HG03066 (cell line): ENCODE measurements around the gene FILIP1L.
"Not testable (repeated sequence)": the region's sequence is repeated elsewhere in the genome, so short reads cannot be mapped to it uniquely, and the experiment has no call there.

Experiments
- ATAC-seq: cut with Tn5 transposase; IDR thresholded peaks from one replicate; pipeline ENCODE4 v1.9.1; 2021; ENCODE audit warnings: low read depth; ENCODE audit not compliant: unreplicated experiment

The FILIP1L gene

DNA sequence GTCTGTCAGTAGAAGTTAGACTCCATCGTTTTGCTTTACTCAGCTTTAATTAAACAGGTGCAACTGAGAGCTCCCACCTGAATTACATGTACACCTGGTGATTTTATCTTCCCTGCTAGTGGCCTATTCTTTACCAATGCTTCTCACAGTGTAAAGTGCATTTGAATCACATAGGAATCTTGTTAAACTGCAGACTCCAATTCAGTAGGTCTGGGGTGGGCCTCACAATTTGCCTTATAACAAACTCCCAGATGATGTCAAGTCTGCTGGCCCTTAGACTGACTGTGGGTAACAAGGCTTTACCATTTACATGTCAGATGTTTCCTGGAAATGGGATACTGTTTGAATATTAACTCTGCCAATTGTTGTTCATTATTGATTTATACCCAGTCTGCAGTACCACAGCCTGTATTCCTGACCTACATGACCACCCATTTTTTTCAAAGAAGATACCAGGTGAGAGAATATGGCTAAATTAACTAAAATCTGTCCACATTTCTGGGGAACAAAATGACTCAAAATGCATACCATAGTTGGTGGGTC lies 259.5 kb downstream of the FILIP1L start:
- ATAC-seq, result no peak

GRCh38 chr3:99852851-99853250 lies 261.4 kb downstream of the FILIP1L start:
- no peak for ATAC-seq

DNA sequence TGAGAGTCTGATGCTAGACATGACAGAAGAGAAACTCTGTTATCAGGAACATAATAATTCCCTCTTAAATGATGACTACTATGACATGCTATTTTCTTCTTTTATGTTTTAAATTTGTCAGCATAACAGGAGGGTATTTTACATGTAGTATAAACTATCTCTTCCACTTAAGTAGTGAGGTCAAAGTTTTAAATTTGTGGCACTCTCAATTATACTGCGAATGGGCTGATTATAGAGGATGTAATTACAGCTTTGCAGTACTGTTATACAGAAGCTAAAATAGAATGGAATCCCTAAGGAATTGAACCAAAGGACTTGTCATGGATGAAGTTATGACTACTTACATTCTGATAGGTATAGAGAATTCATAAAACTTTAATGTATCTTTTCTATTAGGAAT lies 262.3 kb downstream of the FILIP1L start:
- no peak for ATAC-seq

DNA sequence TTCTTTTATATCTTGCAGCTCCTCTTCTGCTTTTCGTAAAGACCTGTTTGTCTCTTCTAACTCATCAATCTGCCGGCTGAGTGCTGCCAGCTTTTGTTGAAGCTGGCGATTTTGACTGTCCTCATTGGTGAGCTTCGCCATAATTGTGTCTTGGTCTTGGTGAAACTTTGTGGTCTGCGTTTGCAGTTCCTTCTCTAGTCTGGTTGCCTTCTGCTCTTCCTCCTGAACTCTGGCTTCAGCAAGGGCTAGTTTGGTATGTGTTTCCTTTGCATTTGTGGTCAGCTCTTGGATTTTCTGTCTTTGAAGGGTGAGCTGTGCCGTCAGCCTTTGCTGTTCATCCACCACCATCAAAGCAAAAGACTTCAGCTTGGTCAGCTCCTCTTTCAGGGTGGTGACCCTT lies 263.7 kb downstream of the FILIP1L start:
- no peak for ATAC-seq

- ATAC-seq, result no peak
These were observed 265.9 kb downstream of the FILIP1L start for GRCh38 chr3:99848433-99848832.

DNA sequence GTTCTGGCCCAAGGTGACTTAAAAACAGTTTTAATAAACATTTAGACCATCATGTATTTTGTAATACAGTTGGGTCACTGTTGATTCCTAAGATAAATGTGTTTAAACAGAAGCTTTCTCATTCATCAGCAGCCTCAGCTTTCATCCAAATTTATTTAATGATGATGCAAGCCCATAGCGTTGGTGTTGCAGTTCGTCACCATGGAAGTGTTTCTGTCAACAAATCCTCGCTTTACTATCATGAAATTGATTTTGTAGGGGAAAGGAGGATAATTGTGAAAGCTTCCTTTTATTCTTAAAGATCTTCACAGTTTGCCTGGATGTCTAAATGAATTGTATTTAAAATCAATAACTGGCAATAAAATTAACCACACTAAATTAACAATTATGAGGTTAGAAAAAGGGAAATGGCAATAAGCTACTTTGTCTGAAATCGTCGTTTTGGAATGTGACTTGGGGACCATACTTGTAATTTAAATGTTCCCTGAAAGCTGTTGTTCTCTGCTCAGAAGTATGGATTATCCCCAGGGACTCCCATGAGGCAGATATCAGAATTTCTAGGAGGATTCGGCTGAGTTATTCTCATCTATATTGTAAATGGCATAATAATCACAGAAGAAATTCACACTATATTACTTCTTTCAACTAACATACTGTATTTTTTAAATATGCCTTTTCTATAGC lies 267.7 kb downstream of the FILIP1L start:
- ATAC-seq, result no peak

GRCh38 chr3:99845999-99846398 lies 268.3 kb downstream of the FILIP1L start:
- ATAC-seq, result no peak

- ATAC-seq, result no peak
These were observed 269.0 kb downstream of the FILIP1L start for GRCh38 chr3:99845331-99845730.

GRCh38 chr3:99843590-99844258 lies 270.6 kb downstream of the FILIP1L start:
- ATAC-seq, result no peak

- no peak for ATAC-seq
These were observed 271.3 kb downstream of the FILIP1L start for GRCh38 chr3:99842826-99843589.

- not testable (repeated sequence) for ATAC-seq
These were observed 272.4 kb downstream of the FILIP1L start for GRCh38 chr3:99841949-99842348.

- no peak for ATAC-seq
These were observed 274.7 kb downstream of the FILIP1L start for GRCh38 chr3:99839613-99840012.

- no peak for ATAC-seq
These were observed 275.5 kb downstream of the FILIP1L start for GRCh38 chr3:99838755-99839154.

DNA sequence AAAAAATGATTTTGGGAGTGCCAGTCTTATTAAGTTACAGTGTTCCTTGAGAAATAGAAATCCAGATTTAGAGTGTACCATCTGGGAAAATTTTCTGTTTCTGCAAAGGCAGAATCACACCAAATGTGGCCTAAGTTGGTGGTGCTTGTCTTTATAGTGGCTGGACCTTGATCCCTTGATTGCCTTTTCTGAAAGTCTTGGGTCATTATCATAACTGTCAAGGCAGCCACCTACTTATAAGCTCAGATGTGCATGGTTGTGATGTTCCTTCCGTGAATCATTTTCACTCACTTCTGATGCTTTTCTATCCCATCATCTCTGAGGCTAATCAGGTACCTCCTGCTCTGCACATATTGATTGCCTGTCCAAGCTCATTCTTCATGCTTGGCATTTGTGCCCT lies 276.6 kb downstream of the FILIP1L start:
- no peak for ATAC-seq

DNA sequence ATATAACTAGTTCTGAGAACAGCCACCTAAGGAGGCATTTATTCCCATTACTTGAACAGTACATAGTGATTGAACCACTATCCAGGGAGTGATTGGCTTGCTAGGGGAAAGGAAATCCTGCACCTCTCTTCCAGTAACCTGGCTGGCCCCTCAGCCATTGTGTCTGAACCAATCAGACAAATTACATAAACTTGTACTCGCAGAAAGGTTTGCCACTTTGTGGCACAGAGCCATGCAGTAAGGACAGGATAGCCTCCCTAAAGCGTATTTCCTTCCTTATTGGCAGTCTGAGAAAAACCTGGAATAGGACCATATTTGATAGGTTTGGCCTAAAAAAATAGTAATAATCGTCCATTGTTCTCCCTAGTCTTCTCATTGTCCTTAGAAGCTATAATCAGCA lies 277.6 kb downstream of the FILIP1L start:
- no peak for ATAC-seq

- no peak for ATAC-seq
These were observed 279.9 kb downstream of the FILIP1L start for GRCh38 chr3:99834211-99834957.

DNA sequence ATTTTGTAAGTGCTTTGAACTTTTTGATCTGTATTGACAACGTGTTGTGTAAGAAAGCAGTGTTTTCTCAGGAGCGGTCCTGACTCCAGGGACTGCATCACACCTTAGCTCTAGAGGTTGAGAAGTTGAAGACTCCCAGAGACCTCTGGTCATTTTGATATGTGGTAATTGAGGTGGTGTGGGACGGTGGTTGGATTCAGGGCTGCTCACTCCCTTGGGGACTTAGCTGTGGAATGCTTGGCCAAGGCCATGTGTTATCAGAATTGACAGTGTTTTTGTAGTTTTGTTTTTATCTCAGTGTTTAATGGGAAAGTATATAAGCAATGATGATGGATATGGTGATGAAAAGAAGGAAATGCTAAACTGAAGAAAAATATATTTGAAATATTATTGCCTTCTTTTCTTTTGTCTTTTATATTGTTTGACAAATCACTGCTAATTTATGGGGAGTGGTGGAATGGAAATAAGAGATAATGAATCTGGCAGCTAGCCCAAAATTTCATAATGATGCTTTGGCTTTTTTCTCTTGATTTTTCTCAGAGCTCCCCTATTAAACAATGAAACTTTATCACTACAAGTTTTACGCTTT lies 280.6 kb downstream of the FILIP1L start:
- no peak for ATAC-seq

DNA sequence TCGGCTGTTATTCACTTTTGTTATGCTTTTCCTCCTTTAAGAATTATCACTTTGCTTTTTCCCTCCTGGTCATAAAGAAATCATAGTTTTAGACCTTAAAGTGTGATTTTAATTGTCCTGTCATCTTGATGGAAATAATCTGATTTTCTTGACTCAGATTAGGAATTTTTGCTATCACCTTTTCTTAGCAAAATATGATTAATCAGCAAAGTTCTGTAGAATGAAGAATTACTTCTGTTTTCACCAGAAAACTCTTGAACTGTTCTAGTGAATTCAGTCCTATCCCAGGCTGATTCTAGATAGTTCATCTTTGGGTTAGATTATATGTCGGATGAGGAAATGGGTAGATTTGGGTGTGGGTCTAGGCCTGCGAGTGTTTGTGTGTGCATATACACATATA lies 284.5 kb downstream of the FILIP1L start:
- no peak for ATAC-seq

- no peak for ATAC-seq
These were observed 289.2 kb downstream of the FILIP1L start for GRCh38 chr3:99825004-99825640.
